ENCODE data around the gene GID8.

The GID8 gene

DNA sequence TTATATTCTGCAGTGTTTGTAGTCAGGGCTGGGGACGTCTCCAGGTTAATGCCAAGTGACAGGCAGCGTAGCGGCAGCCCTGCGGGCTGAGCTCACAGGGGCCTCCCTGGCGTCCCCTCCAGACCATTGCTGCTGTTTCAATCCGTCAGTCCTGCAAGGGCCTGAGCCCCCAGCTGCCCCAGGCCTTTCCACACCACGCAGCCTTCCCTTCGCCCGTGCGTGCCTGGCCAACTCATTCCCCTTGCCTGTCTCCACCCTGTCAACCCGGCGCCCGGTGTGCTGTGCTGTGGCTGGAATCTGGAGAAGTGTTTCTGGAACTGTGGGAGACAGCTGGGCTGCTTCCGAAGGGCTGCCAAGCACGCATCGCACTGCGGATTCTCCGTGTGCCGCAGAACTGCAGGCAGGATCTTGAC, 56.9 kb downstream of the GID8 start:
- Histone ChIP-seq H3K4me3 (ENCODE audit: insufficient read depth in 1 of 2, low read depth in 1 of 2, low read length in 2 of 2) (no peak overlapping the region), H3K36me3 (ENCODE audit: control insufficient read depth in 1 of 2, insufficient read depth in 2 of 2, low read depth in 1 of 2, low read length in 2 of 2) (no peaks in the 10 kb centered on the region), H3K79me1 (replicated peaks; ENCODE audit: low read length, poor library complexity, severe bottlenecking) (no peaks in the 10 kb centered on the region), H3K9me3 (ENCODE audit: control insufficient read depth, low read length) (peaks cover 5% of the 10 kb centered on the region), H4K91ac (ENCODE audit: low read length) (no peak overlapping the region), H3K14ac (ENCODE audit: low read length in 2 of 2) (no peak overlapping the region), H3K4me1 (ENCODE audit: control insufficient read depth, insufficient read depth, low read depth, low read length) (peaks cover 5% of the 10 kb centered on the region), H2BK15ac (ENCODE audit: low read depth, poor library complexity, severe bottlenecking) (no peak overlapping the region), H3K18ac (ENCODE audit: low read depth in 1 of 2, low read length in 2 of 2) (no peak overlapping the region), H3K27ac (ENCODE audit: low read length, poor library complexity, severe bottlenecking) (no peak overlapping the region), H3K27me3 (ENCODE audit: control insufficient read depth in 1 of 2, insufficient read depth in 1 of 2, low read length in 2 of 2) (peaks cover 85 to 92% of the 10 kb centered on the region in 2 experiments), H2BK5ac (ENCODE audit: low read depth, low read length, poor library complexity, severe bottlenecking) (no peak overlapping the region), H3K4me2 (ENCODE audit: low read length, poor library complexity, severe bottlenecking) (no peak overlapping the region), H2AK5ac (ENCODE audit: low read length, severe bottlenecking) (no peak overlapping the region), H3K9ac (ENCODE audit: low read length) (no peak overlapping the region), H4K8ac (ENCODE audit: low read length) (no peak overlapping the region), H3K23ac (ENCODE audit: low read length in 2 of 2) (no peak overlapping the region), H3K4ac (ENCODE audit: low read depth in 1 of 2, low read length in 2 of 2) (no peak overlapping the region), H2AFZ (ENCODE audit: low read depth, low read length) (no peak overlapping the region), H2BK12ac (ENCODE audit: low read length in 2 of 2) (no peak overlapping the region), H2BK120ac (ENCODE audit: low read depth, low read length) (no peak overlapping the region)
- WGBS: 75% methylated on average over 18 of the region's 19 CpGs
- no peak for DNase-seq

- no peak overlapping the region for H3K14ac ChIP-seq (ENCODE audit: low read length in 2 of 2)
- peaks cover 86 to 93% of the 10 kb centered on the region in 2 experiments for H3K27me3 ChIP-seq (ENCODE audit: control insufficient read depth in 1 of 2, insufficient read depth in 1 of 2, low read length in 2 of 2)
- no peak overlapping the region for H2BK15ac ChIP-seq (ENCODE audit: low read depth, poor library complexity, severe bottlenecking)
- H3K4me3 ChIP-seq (ENCODE audit: insufficient read depth in 1 of 2, low read depth in 1 of 2, low read length in 2 of 2): no peak overlapping the region
- H3K4ac ChIP-seq (ENCODE audit: low read depth in 1 of 2, low read length in 2 of 2): no peak overlapping the region
- H2AFZ ChIP-seq (ENCODE audit: low read depth, low read length): no peak overlapping the region
- H3K23ac ChIP-seq (ENCODE audit: low read length in 2 of 2): no peak overlapping the region
- no peak overlapping the region for H3K27ac ChIP-seq (ENCODE audit: low read length, poor library complexity, severe bottlenecking)
- H2BK120ac ChIP-seq (ENCODE audit: low read depth, low read length): no peak overlapping the region
- H3K79me1 ChIP-seq (replicated peaks; ENCODE audit: low read length, poor library complexity, severe bottlenecking): no peaks in the 10 kb centered on the region
- H2BK5ac ChIP-seq (ENCODE audit: low read depth, low read length, poor library complexity, severe bottlenecking): no peak overlapping the region
- no peak overlapping the region for H4K91ac ChIP-seq (ENCODE audit: low read length)
- DNase-seq: no peak
- 78% methylated on average over 11 of the region's 11 CpGs for WGBS
- no peak overlapping the region for H3K4me2 ChIP-seq (ENCODE audit: low read length, poor library complexity, severe bottlenecking)
- H2BK12ac ChIP-seq (ENCODE audit: low read length in 2 of 2): no peak overlapping the region
- no peak overlapping the region for H3K18ac ChIP-seq (ENCODE audit: low read depth in 1 of 2, low read length in 2 of 2)
- H3K36me3 ChIP-seq (ENCODE audit: control insufficient read depth in 1 of 2, insufficient read depth in 2 of 2, low read depth in 1 of 2, low read length in 2 of 2): no peaks in the 10 kb centered on the region
- no peak overlapping the region for H2AK5ac ChIP-seq (ENCODE audit: low read length, severe bottlenecking)
- no peak overlapping the region for H3K9ac ChIP-seq (ENCODE audit: low read length)
- peaks cover 5% of the 10 kb centered on the region for H3K4me1 ChIP-seq (ENCODE audit: control insufficient read depth, insufficient read depth, low read depth, low read length)
- H4K8ac ChIP-seq (ENCODE audit: low read length): no peak overlapping the region
- H3K9me3 ChIP-seq (ENCODE audit: control insufficient read depth, low read length): peaks cover 5% of the 10 kb centered on the region
Observed at GRCh38 chr20:62995481-62995880, 57.5 kb downstream of the GID8 start.

DNA sequence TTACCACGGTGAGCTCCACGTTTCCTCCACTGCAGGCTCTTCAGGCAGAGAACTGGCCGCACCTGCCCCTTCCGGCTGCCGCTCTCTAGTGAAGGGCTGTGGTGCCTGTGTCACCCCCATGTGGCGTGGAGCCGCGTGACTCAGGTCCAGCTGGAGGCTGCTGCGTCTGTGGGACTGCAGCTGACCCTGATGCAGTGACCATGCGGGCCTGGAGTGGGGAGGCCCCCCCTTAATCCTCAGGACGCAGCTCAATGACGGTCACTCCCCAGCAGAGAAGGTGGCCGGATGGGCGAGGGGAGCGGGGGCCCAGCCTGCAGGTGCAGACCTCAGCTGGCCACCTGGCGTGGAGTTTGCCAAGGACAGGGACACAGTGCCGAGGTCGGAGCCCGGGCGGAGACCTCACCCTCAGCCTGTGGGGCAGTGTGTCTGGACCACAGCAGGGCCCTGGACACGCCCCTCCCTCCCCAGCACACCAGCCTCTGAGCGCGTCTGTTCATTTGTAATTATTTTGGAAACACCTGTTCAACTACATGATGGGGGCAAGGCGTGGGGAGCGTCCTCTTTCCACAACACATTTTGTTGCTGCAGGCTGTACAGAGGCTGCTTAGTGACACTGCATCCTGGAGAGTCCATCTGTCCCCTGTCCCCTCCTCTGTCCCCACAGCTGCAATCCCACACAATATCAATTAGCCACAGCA, 58.1 kb downstream of the GID8 start:
- no peak overlapping the region for H4K8ac ChIP-seq (ENCODE audit: low read length)
- H2BK120ac ChIP-seq (ENCODE audit: low read depth, low read length): no peak overlapping the region
- peaks cover 84 to 93% of the 10 kb centered on the region in 2 experiments for H3K27me3 ChIP-seq (ENCODE audit: control insufficient read depth in 1 of 2, insufficient read depth in 1 of 2, low read length in 2 of 2)
- no peak overlapping the region for H2BK5ac ChIP-seq (ENCODE audit: low read depth, low read length, poor library complexity, severe bottlenecking)
- no peak overlapping the region for H3K14ac ChIP-seq (ENCODE audit: low read length in 2 of 2)
- no peak overlapping the region for H3K27ac ChIP-seq (ENCODE audit: low read length, poor library complexity, severe bottlenecking)
- no peak overlapping the region for H2BK12ac ChIP-seq (ENCODE audit: low read length in 2 of 2)
- no peak overlapping the region for H3K4me3 ChIP-seq (ENCODE audit: insufficient read depth in 1 of 2, low read depth in 1 of 2, low read length in 2 of 2)
- H2BK15ac ChIP-seq (ENCODE audit: low read depth, poor library complexity, severe bottlenecking): no peak overlapping the region
- no peak overlapping the region for H3K4ac ChIP-seq (ENCODE audit: low read depth in 1 of 2, low read length in 2 of 2)
- no peak overlapping the region for H2AK5ac ChIP-seq (ENCODE audit: low read length, severe bottlenecking)
- H3K9ac ChIP-seq (ENCODE audit: low read length): no peak overlapping the region
- H3K4me1 ChIP-seq (ENCODE audit: control insufficient read depth, insufficient read depth, low read depth, low read length): peaks cover 5% of the 10 kb centered on the region
- no peak overlapping the region for H2AFZ ChIP-seq (ENCODE audit: low read depth, low read length)
- H4K91ac ChIP-seq (ENCODE audit: low read length): no peak overlapping the region
- H3K18ac ChIP-seq (ENCODE audit: low read depth in 1 of 2, low read length in 2 of 2): no peak overlapping the region
- WGBS: 85% methylated on average over 25 of the region's 25 CpGs
- no peaks in the 10 kb centered on the region for H3K79me1 ChIP-seq (replicated peaks; ENCODE audit: low read length, poor library complexity, severe bottlenecking)
- H3K36me3 ChIP-seq (ENCODE audit: control insufficient read depth in 1 of 2, insufficient read depth in 2 of 2, low read depth in 1 of 2, low read length in 2 of 2): no peaks in the 10 kb centered on the region
- DNase-seq: no peak
- H3K23ac ChIP-seq (ENCODE audit: low read length in 2 of 2): no peak overlapping the region
- H3K4me2 ChIP-seq (ENCODE audit: low read length, poor library complexity, severe bottlenecking): no peak overlapping the region
- peaks cover 5% of the 10 kb centered on the region for H3K9me3 ChIP-seq (ENCODE audit: control insufficient read depth, low read length)

DNA sequence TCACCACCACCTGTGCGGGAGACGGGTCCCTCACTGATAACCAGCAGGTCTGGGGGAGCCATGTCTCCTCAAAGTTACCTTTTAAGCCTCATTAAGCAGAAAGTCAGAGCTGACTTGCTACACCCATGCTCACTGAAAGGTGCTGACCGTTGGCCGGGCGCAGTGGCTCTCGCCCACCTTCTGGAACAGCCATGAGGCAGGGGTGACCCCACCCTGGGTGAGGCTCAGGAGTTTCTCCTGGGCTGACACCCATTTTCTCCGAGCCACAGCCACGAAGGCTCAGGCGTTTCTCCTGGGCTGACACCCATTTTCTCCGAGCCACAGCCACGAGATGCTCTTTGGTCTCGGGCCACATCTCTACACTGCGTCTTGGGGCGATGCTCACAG, 58.6 kb downstream of the GID8 start:
- no peak overlapping the region for H3K23ac ChIP-seq (ENCODE audit: low read length in 2 of 2)
- H2AK5ac ChIP-seq (ENCODE audit: low read length, severe bottlenecking): no peak overlapping the region
- WGBS: 87% methylated on average over 12 of the region's 14 CpGs
- no peak overlapping the region for H3K14ac ChIP-seq (ENCODE audit: low read length in 2 of 2)
- DNase-seq: no peak
- H3K9ac ChIP-seq (ENCODE audit: low read length): no peak overlapping the region
- no peak overlapping the region for H3K27ac ChIP-seq (ENCODE audit: low read length, poor library complexity, severe bottlenecking)
- H3K27me3 ChIP-seq (ENCODE audit: control insufficient read depth in 1 of 2, insufficient read depth in 1 of 2, low read length in 2 of 2): peaks cover 83 to 92% of the 10 kb centered on the region in 2 experiments
- H3K36me3 ChIP-seq (ENCODE audit: control insufficient read depth in 1 of 2, insufficient read depth in 2 of 2, low read depth in 1 of 2, low read length in 2 of 2): no peaks in the 10 kb centered on the region
- H3K18ac ChIP-seq (ENCODE audit: low read depth in 1 of 2, low read length in 2 of 2): no peak overlapping the region
- H4K8ac ChIP-seq (ENCODE audit: low read length): no peak overlapping the region
- H4K91ac ChIP-seq (ENCODE audit: low read length): no peak overlapping the region
- no peak overlapping the region for H2BK120ac ChIP-seq (ENCODE audit: low read depth, low read length)
- peaks cover 5% of the 10 kb centered on the region for H3K9me3 ChIP-seq (ENCODE audit: control insufficient read depth, low read length)
- H3K4me1 ChIP-seq (ENCODE audit: control insufficient read depth, insufficient read depth, low read depth, low read length): peaks cover 5% of the 10 kb centered on the region
- no peak overlapping the region for H2BK15ac ChIP-seq (ENCODE audit: low read depth, poor library complexity, severe bottlenecking)
- H3K4me3 ChIP-seq (ENCODE audit: insufficient read depth in 1 of 2, low read depth in 1 of 2, low read length in 2 of 2): no peak overlapping the region
- no peak overlapping the region for H2AFZ ChIP-seq (ENCODE audit: low read depth, low read length)
- no peak overlapping the region for H2BK5ac ChIP-seq (ENCODE audit: low read depth, low read length, poor library complexity, severe bottlenecking)
- H3K4me2 ChIP-seq (ENCODE audit: low read length, poor library complexity, severe bottlenecking): no peak overlapping the region
- H2BK12ac ChIP-seq (ENCODE audit: low read length in 2 of 2): no peak overlapping the region
- H3K4ac ChIP-seq (ENCODE audit: low read depth in 1 of 2, low read length in 2 of 2): no peak overlapping the region
- no peaks in the 10 kb centered on the region for H3K79me1 ChIP-seq (replicated peaks; ENCODE audit: low read length, poor library complexity, severe bottlenecking)
